HEK293 (cell line): ENCODE measurements around the gene MTFMT.

Source experiments
- CTCF ChIA-PET: fragments of 350-600 bp; formaldehyde crosslinking; extraction: SDS; loops from one replicate; lab custom pipeline; 2021; ENCODE audit warnings: antibody characterized with exemption; lab: Yijun Ruan, JAX
- POLR2A ChIA-PET: fragments of 300-600 bp; formaldehyde crosslinking; extraction: SDS; loops from one replicate; lab custom pipeline; 2020; ENCODE audit warnings: antibody characterized with exemption, inconsistent platforms; lab: Yijun Ruan, JAX
- H3K27ac ChIP-seq: fragments of 200-500 bp; sonication (Bioruptor generic); 2 replicates; pipeline ENCODE4 v1.5.1; 2014; ENCODE audit warnings: low read depth, low read length, control low read depth, inconsistent platforms; ENCODE audit errors: extremely low read depth
- H3K36me3 ChIP-seq, 2 experiments: fragments of 200-500 bp in 1 of 2; sonication (Bioruptor generic) in 1 of 2; 1 replicate in 1 of 2; 2 replicates in 1 of 2; pipeline ENCODE4 v1.5.1; 2014 to 2017; ENCODE audit warnings: inconsistent platforms in 2 of 2, low read length in 2 of 2; ENCODE audit not compliant: control insufficient read depth in 2 of 2, insufficient read depth in 1 of 2
- H3K4me1 ChIP-seq: fragments of 200-500 bp; sonication (Bioruptor generic); 2 replicates; pipeline ENCODE4 v1.5.1; 2014; ENCODE audit warnings: mild to moderate bottlenecking, low read length, inconsistent platforms; ENCODE audit not compliant: control insufficient read depth, insufficient read depth
- H3K4me3 ChIP-seq: 2 replicates; pipeline ENCODE4 v1.5.1; 2011; ENCODE audit warnings: low read depth, mild to moderate bottlenecking, control low read depth, low read length, moderate library complexity
- H3K9me3 ChIP-seq: fragments of 200-500 bp; sonication (Bioruptor generic); 2 replicates; pipeline ENCODE4 v1.5.1; 2014; ENCODE audit warnings: low read depth, low read length, inconsistent platforms; ENCODE audit not compliant: control insufficient read depth, insufficient read depth
- GLIS1 ChIP-seq: fragments of 450-650 bp; formaldehyde crosslinking; IDR thresholded peaks from 2 replicates; pipeline ENCODE4 v1.5.1; 2016; ENCODE audit warnings: missing biosample characterization, missing genetic modification characterization
- HOXD13 ChIP-seq: sonication (generic); formaldehyde crosslinking; IDR thresholded peaks from 2 replicates; pipeline ENCODE4 v1.8.0; 2022; ENCODE audit warnings: missing genetic modification reagents, borderline replicate concordance
- IKZF3 ChIP-seq: fragments of 450-650 bp; IDR thresholded peaks from 2 replicates; pipeline ENCODE4 v1.5.0; 2018; ENCODE audit warnings: missing biosample characterization, mild to moderate bottlenecking, missing genetic modification characterization, moderate library complexity
- KLF16 ChIP-seq: fragments of 450-650 bp; formaldehyde crosslinking; IDR thresholded peaks from 2 replicates; pipeline ENCODE4 v1.5.1; 2017; ENCODE audit warnings: missing biosample characterization, missing genetic modification characterization
- SP2 ChIP-seq: fragments of 450-650 bp; formaldehyde crosslinking; IDR thresholded peaks from 2 replicates; pipeline ENCODE4 v1.5.1; 2016; ENCODE audit warnings: missing biosample characterization, missing genetic modification characterization
- ZBTB17 ChIP-seq: fragments of 450-650 bp; formaldehyde crosslinking; IDR thresholded peaks from 2 replicates; pipeline ENCODE4 v1.5.1; 2016; ENCODE audit warnings: missing biosample characterization, missing genetic modification characterization
- ZBTB48 ChIP-seq: fragments of 450-650 bp; formaldehyde crosslinking; IDR thresholded peaks from 2 replicates; pipeline ENCODE4 v1.5.1; 2016; ENCODE audit warnings: missing biosample characterization, missing genetic modification characterization
- ZFP69B ChIP-seq: fragments of 450-650 bp; formaldehyde crosslinking; IDR thresholded peaks from 2 replicates; pipeline ENCODE4 v1.5.1; 2016; ENCODE audit warnings: missing biosample characterization, missing genetic modification characterization
- ZNF10 ChIP-seq: fragments of 450-650 bp; formaldehyde crosslinking; IDR thresholded peaks from 2 replicates; pipeline ENCODE4 v1.5.1; 2017; ENCODE audit warnings: missing biosample characterization, missing genetic modification characterization
- ZNF19 ChIP-seq: fragments of 450-650 bp; formaldehyde crosslinking; IDR thresholded peaks from 2 replicates; pipeline ENCODE4; 2016; ENCODE audit warnings: missing biosample characterization, missing genetic modification characterization, low read depth
- ZNF214 ChIP-seq: fragments of 450-650 bp; formaldehyde crosslinking; IDR thresholded peaks from 2 replicates; pipeline ENCODE4 v1.5.1; 2017; ENCODE audit warnings: missing biosample characterization, mild to moderate bottlenecking, missing genetic modification characterization, borderline replicate concordance
- ZNF423 ChIP-seq: fragments of 450-650 bp; formaldehyde crosslinking; IDR thresholded peaks from 2 replicates; pipeline ENCODE4 v1.5.1; 2016; ENCODE audit warnings: missing biosample characterization, missing genetic modification characterization
- ZNF600 ChIP-seq: fragments of 450-650 bp; formaldehyde crosslinking; IDR thresholded peaks from 2 replicates; pipeline ENCODE4 v1.5.1; 2016; ENCODE audit warnings: missing biosample characterization, missing genetic modification characterization
- ZNF654 ChIP-seq: fragments of 450-650 bp; formaldehyde crosslinking; IDR thresholded peaks from 2 replicates; pipeline ENCODE4 v1.5.1; 2016; ENCODE audit warnings: low read depth, missing biosample characterization, missing genetic modification characterization
- ZNF670 ChIP-seq: fragments of 450-650 bp; formaldehyde crosslinking; IDR thresholded peaks from 2 replicates; pipeline ENCODE4 v1.5.1; 2016; ENCODE audit warnings: missing biosample characterization, missing genetic modification characterization, low read depth
- ZNF768 ChIP-seq: fragments of 450-650 bp; formaldehyde crosslinking; IDR thresholded peaks from 2 replicates; pipeline ENCODE4 v1.5.1; 2018; ENCODE audit warnings: missing biosample characterization, mild to moderate bottlenecking, missing genetic modification characterization
- ZNF785 ChIP-seq: fragments of 450-650 bp; formaldehyde crosslinking; IDR thresholded peaks from 2 replicates; pipeline ENCODE4 v1.5.1; 2016; ENCODE audit warnings: missing biosample characterization, missing genetic modification characterization
- ZNF792 ChIP-seq: fragments of 450-650 bp; formaldehyde crosslinking; IDR thresholded peaks from 2 replicates; pipeline ENCODE4 v1.5.1; 2016; ENCODE audit warnings: missing biosample characterization, missing genetic modification characterization
- TF ChIP-seq, protein P1 (sequence below): fragments of 450-650 bp; formaldehyde crosslinking; IDR thresholded peaks from 2 replicates; pipeline ENCODE4 v1.5.1; 2016; ENCODE audit warnings: missing biosample characterization, missing genetic modification characterization
- TF ChIP-seq, protein P2 (sequence below): fragments of 450-650 bp; formaldehyde crosslinking; IDR thresholded peaks from 2 replicates; pipeline ENCODE4; 2016; ENCODE audit warnings: missing biosample characterization, missing genetic modification characterization
- TF ChIP-seq, protein P3 (sequence below): fragments of 450-650 bp; formaldehyde crosslinking; conservative IDR thresholded peaks from 2 replicates; pipeline ENCODE4 v1.5.1; 2016; ENCODE audit warnings: low read depth, missing biosample characterization, missing genetic modification characterization
- TF ChIP-seq, protein P4 (sequence below): fragments of 450-650 bp; formaldehyde crosslinking; IDR thresholded peaks from 2 replicates; pipeline ENCODE4 v1.5.1; 2016; ENCODE audit warnings: missing biosample characterization, missing genetic modification characterization
- TF ChIP-seq, protein P5 (sequence below): fragments of 450-650 bp; IDR thresholded peaks from 2 replicates; pipeline ENCODE4 v1.5.1; 2018; ENCODE audit warnings: missing biosample characterization, mild to moderate bottlenecking, missing genetic modification characterization
- TF ChIP-seq, protein P6 (sequence below): fragments of 450-650 bp; formaldehyde crosslinking; IDR thresholded peaks from 2 replicates; pipeline ENCODE4 v1.5.1; 2016; ENCODE audit warnings: missing biosample characterization, missing genetic modification characterization

The MTFMT gene

DNA sequence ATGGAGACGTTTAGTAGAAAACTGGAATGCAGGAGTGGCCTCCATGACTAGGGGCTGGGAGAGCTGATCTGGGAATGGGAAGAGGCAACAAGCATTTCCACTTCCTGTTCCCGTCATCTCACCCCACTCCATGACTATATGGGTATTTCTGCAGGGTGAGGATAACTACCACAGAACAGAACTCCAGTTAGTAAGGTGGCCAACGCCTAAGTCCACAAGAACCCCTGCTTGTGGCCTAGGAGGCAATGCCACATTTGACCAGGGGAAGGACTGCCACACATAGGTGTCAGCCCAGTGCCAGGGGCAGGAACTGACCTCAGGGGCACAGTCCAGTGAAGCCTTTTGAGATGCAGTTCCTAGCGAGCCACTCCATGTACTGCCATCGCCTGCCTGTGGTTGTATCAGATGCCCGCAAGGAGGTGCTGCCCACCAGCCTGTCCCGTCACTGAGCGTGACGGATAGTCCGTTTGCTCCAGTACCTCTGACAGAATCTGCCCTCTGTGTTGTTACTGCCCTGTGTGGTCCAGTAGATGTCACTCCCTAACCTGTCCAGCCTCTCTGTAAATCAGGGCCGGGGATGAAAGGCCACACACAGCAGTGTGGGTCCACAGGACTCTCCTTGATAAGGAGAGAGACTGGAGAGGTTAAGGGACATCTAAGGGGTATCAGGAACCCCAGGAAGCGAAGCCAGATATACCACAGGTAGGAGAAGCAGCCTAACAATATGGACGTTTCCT is 3.5 kb upstream of the MTFMT start:
- ChIA-PET CTCF (interaction anchor here (0.6 to 1.4 kb wide), 6 partner anchors 14 to 254 kb away, joined by 3 to 15 read pairs (median 4); no protein-coding TSS in a partner anchor), POLR2A (interaction anchor here (1.0 kb wide), 1 partner anchor 28 kb away, joined by 3 read pairs; no protein-coding TSS in a partner anchor)
- Histone ChIP-seq H3K9me3 (no peaks in the 10 kb centered on the region), H3K4me1 (no peaks in the 10 kb centered on the region), H3K27ac (no peak overlapping the region), H3K36me3 (no peaks in the 10 kb centered on the region), H3K4me3 (no peak overlapping the region)
- TF ChIP-seq ZNF785 (tag by site-specific recombination), result 0 out of 2 replicates have a peak, but pooled peaks have one; percentile 26
- no peak for TF ChIP-seq KLF16 (tag by site-specific recombination)
- no peak for TF ChIP-seq IKZF3 (tag by site-specific recombination)
- TF ChIP-seq ZNF768 (tag by site-specific recombination), result no peak
- 0 out of 2 replicates have a peak, but pooled peaks have one; percentile 38 for TF ChIP-seq ZFP69B (tag by site-specific recombination)
- TF ChIP-seq ZNF423, result no peak
- 0 out of 2 replicates have a peak, but pooled peaks have one; percentile 11 for TF ChIP-seq ZBTB17
- TF ChIP-seq ZNF214 (tag by site-specific recombination), result no peak
- no peak for TF ChIP-seq ZNF19 (tag by site-specific recombination)
- peak; percentile 49 for TF ChIP-seq ZNF654 (tag by site-specific recombination)
- TF ChIP-seq ZNF600 (tag by site-specific recombination), result peak; percentile 73
- TF ChIP-seq, protein P1, sequence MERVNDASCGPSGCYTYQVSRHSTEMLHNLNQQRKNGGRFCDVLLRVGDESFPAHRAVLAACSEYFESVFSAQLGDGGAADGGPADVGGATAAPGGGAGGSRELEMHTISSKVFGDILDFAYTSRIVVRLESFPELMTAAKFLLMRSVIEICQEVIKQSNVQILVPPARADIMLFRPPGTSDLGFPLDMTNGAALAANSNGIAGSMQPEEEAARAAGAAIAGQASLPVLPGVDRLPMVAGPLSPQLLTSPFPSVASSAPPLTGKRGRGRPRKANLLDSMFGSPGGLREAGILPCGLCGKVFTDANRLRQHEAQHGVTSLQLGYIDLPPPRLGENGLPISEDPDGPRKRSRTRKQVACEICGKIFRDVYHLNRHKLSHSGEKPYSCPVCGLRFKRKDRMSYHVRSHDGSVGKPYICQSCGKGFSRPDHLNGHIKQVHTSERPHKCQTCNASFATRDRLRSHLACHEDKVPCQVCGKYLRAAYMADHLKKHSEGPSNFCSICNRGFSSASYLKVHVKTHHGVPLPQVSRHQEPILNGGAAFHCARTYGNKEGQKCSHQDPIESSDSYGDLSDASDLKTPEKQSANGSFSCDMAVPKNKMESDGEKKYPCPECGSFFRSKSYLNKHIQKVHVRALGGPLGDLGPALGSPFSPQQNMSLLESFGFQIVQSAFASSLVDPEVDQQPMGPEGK, result no peak
- TF ChIP-seq, protein P2, sequence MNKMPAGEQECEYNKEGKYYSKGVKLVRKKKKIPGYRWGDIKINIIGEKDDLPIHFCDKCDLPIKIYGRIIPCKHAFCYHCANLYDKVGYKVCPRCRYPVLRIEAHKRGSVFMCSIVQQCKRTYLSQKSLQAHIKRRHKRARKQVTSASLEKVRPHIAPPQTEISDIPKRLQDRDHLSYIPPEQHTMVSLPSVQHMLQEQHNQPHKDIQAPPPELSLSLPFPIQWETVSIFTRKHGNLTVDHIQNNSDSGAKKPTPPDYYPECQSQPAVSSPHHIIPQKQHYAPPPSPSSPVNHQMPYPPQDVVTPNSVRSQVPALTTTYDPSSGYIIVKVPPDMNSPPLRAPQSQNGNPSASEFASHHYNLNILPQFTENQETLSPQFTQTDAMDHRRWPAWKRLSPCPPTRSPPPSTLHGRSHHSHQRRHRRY, result no peak
- TF ChIP-seq, protein P3, sequence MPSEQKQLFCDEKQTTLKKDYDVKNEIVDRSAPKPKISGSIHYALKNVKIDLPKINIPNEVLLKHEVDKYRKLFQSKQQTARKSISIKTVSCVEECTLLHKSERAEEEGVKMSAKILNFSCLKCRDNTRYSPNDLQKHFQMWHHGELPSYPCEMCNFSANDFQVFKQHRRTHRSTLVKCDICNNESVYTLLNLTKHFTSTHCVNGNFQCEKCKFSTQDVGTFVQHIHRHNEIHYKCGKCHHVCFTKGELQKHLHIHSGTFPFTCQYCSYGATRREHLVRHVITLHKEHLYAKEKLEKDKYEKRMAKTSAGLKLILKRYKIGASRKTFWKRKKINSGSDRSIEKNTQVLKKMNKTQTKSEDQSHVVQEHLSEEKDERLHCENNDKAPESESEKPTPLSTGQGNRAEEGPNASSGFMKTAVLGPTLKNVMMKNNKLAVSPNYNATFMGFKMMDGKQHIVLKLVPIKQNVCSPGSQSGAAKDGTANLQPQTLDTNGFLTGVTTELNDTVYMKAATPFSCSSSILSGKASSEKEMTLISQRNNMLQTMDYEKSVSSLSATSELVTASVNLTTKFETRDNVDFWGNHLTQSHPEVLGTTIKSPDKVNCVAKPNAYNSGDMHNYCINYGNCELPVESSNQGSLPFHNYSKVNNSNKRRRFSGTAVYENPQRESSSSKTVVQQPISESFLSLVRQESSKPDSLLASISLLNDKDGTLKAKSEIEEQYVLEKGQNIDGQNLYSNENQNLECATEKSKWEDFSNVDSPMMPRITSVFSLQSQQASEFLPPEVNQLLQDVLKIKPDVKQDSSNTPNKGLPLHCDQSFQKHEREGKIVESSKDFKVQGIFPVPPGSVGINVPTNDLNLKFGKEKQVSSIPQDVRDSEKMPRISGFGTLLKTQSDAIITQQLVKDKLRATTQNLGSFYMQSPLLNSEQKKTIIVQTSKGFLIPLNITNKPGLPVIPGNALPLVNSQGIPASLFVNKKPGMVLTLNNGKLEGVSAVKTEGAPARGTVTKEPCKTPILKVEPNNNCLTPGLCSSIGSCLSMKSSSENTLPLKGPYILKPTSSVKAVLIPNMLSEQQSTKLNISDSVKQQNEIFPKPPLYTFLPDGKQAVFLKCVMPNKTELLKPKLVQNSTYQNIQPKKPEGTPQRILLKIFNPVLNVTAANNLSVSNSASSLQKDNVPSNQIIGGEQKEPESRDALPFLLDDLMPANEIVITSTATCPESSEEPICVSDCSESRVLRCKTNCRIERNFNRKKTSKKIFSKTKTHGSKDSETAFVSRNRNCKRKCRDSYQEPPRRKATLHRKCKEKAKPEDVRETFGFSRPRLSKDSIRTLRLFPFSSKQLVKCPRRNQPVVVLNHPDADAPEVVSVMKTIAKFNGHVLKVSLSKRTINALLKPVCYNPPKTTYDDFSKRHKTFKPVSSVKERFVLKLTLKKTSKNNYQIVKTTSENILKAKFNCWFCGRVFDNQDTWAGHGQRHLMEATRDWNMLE (tag by site-specific recombination), result no peak
- TF ChIP-seq GLIS1, result peak; percentile 18; the same call in 1 of the 2 replicates
- no peak for TF ChIP-seq ZNF792
- TF ChIP-seq ZNF670, result no peak
- TF ChIP-seq, protein P4, sequence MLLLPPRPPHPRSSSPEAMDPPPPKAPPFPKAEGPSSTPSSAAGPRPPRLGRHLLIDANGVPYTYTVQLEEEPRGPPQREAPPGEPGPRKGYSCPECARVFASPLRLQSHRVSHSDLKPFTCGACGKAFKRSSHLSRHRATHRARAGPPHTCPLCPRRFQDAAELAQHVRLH (tag by site-specific recombination), result no peak
- no peak for TF ChIP-seq HOXD13 (CRISPR knock-in tag)
- TF ChIP-seq, protein P5, sequence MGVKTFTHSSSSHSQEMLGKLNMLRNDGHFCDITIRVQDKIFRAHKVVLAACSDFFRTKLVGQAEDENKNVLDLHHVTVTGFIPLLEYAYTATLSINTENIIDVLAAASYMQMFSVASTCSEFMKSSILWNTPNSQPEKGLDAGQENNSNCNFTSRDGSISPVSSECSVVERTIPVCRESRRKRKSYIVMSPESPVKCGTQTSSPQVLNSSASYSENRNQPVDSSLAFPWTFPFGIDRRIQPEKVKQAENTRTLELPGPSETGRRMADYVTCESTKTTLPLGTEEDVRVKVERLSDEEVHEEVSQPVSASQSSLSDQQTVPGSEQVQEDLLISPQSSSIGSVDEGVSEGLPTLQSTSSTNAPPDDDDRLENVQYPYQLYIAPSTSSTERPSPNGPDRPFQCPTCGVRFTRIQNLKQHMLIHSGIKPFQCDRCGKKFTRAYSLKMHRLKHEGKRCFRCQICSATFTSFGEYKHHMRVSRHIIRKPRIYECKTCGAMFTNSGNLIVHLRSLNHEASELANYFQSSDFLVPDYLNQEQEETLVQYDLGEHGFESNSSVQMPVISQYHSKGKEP, result no peak
- peak; percentile 40; the same call in 1 of the 2 replicates for TF ChIP-seq ZBTB48 (tag by site-specific recombination)
- no peak for TF ChIP-seq SP2
- TF ChIP-seq, protein P6, sequence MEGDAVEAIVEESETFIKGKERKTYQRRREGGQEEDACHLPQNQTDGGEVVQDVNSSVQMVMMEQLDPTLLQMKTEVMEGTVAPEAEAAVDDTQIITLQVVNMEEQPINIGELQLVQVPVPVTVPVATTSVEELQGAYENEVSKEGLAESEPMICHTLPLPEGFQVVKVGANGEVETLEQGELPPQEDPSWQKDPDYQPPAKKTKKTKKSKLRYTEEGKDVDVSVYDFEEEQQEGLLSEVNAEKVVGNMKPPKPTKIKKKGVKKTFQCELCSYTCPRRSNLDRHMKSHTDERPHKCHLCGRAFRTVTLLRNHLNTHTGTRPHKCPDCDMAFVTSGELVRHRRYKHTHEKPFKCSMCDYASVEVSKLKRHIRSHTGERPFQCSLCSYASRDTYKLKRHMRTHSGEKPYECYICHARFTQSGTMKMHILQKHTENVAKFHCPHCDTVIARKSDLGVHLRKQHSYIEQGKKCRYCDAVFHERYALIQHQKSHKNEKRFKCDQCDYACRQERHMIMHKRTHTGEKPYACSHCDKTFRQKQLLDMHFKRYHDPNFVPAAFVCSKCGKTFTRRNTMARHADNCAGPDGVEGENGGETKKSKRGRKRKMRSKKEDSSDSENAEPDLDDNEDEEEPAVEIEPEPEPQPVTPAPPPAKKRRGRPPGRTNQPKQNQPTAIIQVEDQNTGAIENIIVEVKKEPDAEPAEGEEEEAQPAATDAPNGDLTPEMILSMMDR (tag by site-specific recombination), result peak; percentile 83
- TF ChIP-seq ZNF10 (tag by site-specific recombination), result no peak
